Measurements from ENCODE around the gene NUP54. TPM values are rescaled to one million over a fixed set of nuclear protein-coding genes. Genes with fewer than 3 reads are reported as not detected.

NUP54 gene
- total and polyA plus RNA-seq, 9 of the 15 experiments (the other 6 are each of a cell fraction or from before 2014, with no cell fraction given), result 29.6 to 115 (median 67.7) TPM

GRCh38 chr4:76095568-76095967, 52.6 kb downstream of the NUP54 start:
- CTCF ChIA-PET (ENCODE audit: low intra/inter-chr PET ratio), result no interaction called here
- H3K27ac ChIP-seq (ENCODE audit: extremely low read depth, low read depth, low read length), result no peak overlapping the region
- H3K4me3 ChIP-seq, result no peak overlapping the region
- POLR2A ChIA-PET, result interaction anchor here (0.5 to 0.6 kb wide), 2 partner anchors 33 to 89 kb away, joined by 3 read pairs; no protein-coding TSS in a partner anchor
- no peak overlapping the region for H2AFZ ChIP-seq (ENCODE audit: low read depth, low read length)
- no peaks in the 10 kb centered on the region for H3K36me3 ChIP-seq (ENCODE audit: control insufficient read depth, insufficient read depth, low read length)
- H3K4me2 ChIP-seq (ENCODE audit: insufficient read depth, low read length), result no peak overlapping the region
- H3K27me3 ChIP-seq (ENCODE audit: control insufficient read depth in 2 of 2, insufficient read depth in 2 of 2, low read length in 2 of 2), result no peaks in the 10 kb centered on the region
- ATAC-seq (no peak), FAIRE-seq (no peak), DNase-seq (ENCODE audit: extremely low read depth in 1 of 4, low spot score in 3 of 4) (no peak)
- TF ChIP-seq TAF9B (IDR thresholded peaks at IDR 0.05; ENCODE audit: partially characterized antibody), result no peak
- no peak for TF ChIP-seq GTF2E2 (tag; IDR thresholded peaks at IDR 0.05)
- BruUV-seq (replicated peaks), result no TSS peak
- no peaks in the 10 kb centered on the region for H3K79me2 ChIP-seq (ENCODE audit: control insufficient read depth, insufficient read depth, low read length)
- H3K9me3 ChIP-seq (replicated peaks; ENCODE audit: control insufficient read depth, insufficient read depth, low read depth, low read length), result no peaks in the 10 kb centered on the region
- intact Hi-C loops (cut with micrococcal nuclease), result no loop called here
- H4K20me1 ChIP-seq (replicated peaks; ENCODE audit: control insufficient read depth, insufficient read depth, low read length), result no peaks in the 10 kb centered on the region
- in situ Hi-C loops (cut with MboI), result no loop called here
- peaks cover 0 to 6% of the 10 kb centered on the region in 2 experiments; a peak in 3 of 5 replicates for H3K4me1 ChIP-seq (replicated peaks in 1 of 2; ENCODE audit: control insufficient read depth in 2 of 2, insufficient read depth in 2 of 2, low read length in 2 of 2)
- H3K9me1 ChIP-seq (ENCODE audit: control insufficient read depth, insufficient read depth, low read length), result no peaks in the 10 kb centered on the region
- H3K9ac ChIP-seq (ENCODE audit: insufficient read depth in 1 of 2, low read depth in 2 of 2, low read length in 2 of 2), result no peak overlapping the region

DNA sequence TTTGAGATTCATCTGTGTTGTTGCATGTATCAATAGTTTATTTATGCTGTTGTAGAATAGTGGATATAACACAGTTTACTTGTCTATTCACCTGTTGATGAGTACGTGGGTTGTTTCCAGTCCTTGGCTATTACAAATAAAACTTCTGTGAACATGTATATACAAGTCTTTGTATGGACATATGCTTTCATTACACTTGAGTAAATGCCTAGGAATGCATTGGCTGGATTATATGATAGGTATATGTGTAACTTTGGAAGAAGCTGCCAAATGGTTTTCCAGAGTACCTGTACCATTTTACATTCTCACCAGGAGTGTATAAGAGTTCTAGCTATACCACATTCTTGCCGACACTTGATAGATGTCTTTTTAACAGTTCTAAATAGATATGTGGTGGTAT, 57.1 kb downstream of the NUP54 start:
- DNase-seq (ENCODE audit: extremely low read depth in 1 of 4, low spot score in 3 of 4) (no peak), ATAC-seq (no peak), FAIRE-seq (no peak)
- no peaks in the 10 kb centered on the region for H3K9me1 ChIP-seq (ENCODE audit: control insufficient read depth, insufficient read depth, low read length)
- H4K20me1 ChIP-seq (replicated peaks; ENCODE audit: control insufficient read depth, insufficient read depth, low read length), result no peaks in the 10 kb centered on the region
- 84% methylated on average over 2 of the region's 2 CpGs for WGBS (ENCODE audit: insufficient coverage, low coverage, missing lambda C conversion rate)
- no peak overlapping the region for H3K4me2 ChIP-seq (ENCODE audit: insufficient read depth, low read length)
- ChIA-PET POLR2A (interaction anchor here (0.6 kb wide), 1 partner anchor 12 kb away, joined by 3 read pairs; no protein-coding TSS in a partner anchor), CTCF (ENCODE audit: low intra/inter-chr PET ratio) (no interaction called here)
- intact Hi-C loops (cut with micrococcal nuclease), result no loop called here
- H3K79me2 ChIP-seq (ENCODE audit: control insufficient read depth, insufficient read depth, low read length), result no peaks in the 10 kb centered on the region
- TF ChIP-seq SRSF7 (optimal IDR thresholded peaks at IDR 0.05; ENCODE audit: low read depth, low read length), result no peak
- TF ChIP-seq, protein P1, sequence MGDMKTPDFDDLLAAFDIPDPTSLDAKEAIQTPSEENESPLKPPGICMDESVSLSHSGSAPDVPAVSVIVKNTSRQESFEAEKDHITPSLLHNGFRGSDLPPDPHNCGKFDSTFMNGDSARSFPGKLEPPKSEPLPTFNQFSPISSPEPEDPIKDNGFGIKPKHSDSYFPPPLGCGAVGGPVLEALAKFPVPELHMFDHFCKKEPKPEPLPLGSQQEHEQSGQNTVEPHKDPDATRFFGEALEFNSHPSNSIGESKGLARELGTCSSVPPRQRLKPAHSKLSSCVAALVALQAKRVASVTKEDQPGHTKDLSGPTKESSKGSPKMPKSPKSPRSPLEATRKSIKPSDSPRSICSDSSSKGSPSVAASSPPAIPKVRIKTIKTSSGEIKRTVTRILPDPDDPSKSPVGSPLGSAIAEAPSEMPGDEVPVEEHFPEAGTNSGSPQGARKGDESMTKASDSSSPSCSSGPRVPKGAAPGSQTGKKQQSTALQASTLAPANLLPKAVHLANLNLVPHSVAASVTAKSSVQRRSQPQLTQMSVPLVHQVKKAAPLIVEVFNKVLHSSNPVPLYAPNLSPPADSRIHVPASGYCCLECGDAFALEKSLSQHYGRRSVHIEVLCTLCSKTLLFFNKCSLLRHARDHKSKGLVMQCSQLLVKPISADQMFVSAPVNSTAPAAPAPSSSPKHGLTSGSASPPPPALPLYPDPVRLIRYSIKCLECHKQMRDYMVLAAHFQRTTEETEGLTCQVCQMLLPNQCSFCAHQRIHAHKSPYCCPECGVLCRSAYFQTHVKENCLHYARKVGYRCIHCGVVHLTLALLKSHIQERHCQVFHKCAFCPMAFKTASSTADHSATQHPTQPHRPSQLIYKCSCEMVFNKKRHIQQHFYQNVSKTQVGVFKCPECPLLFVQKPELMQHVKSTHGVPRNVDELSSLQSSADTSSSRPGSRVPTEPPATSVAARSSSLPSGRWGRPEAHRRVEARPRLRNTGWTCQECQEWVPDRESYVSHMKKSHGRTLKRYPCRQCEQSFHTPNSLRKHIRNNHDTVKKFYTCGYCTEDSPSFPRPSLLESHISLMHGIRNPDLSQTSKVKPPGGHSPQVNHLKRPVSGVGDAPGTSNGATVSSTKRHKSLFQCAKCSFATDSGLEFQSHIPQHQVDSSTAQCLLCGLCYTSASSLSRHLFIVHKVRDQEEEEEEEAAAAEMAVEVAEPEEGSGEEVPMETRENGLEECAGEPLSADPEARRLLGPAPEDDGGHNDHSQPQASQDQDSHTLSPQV (IDR thresholded peaks at IDR 0.05), result no peak
- no peak for TF ChIP-seq PRPF4 (IDR thresholded peaks at IDR 0.05; ENCODE audit: insufficient read depth, low read depth, low read length, poor library complexity, severe bottlenecking)
- TF ChIP-seq ZNF41 (CRISPR knock-in tag; conservative IDR thresholded peaks at IDR 0.05), result no peak
- no peak for TF ChIP-seq C11orf30 (IDR thresholded peaks at IDR 0.05; ENCODE audit: low read depth)
- TF ChIP-seq NFIC (IDR thresholded peaks at IDR 0.05), result no peak
- no peak for TF ChIP-seq ZNF696 (CRISPR knock-in tag; conservative IDR thresholded peaks at IDR 0.05)
- TF ChIP-seq MECOM (CRISPR knock-in tag; IDR thresholded peaks at IDR 0.05), result no peak
- BruUV-seq (replicated peaks), result no TSS peak
- no peak overlapping the region for H3K9ac ChIP-seq (ENCODE audit: insufficient read depth in 1 of 2, low read depth in 2 of 2, low read length in 2 of 2)
- no peak overlapping the region for H3K4me3 ChIP-seq
- no peak overlapping the region for H3K27ac ChIP-seq (ENCODE audit: extremely low read depth, low read depth, low read length)
- no peaks in the 10 kb centered on the region for H3K9me3 ChIP-seq (replicated peaks; ENCODE audit: control insufficient read depth, insufficient read depth, low read depth, low read length)
- no peak overlapping the region for H2AFZ ChIP-seq (ENCODE audit: low read depth, low read length)
- peaks cover 0 to 15% of the 10 kb centered on the region in 2 experiments; a peak in 4 of 5 replicates for H3K4me1 ChIP-seq (replicated peaks in 1 of 2; ENCODE audit: control insufficient read depth in 2 of 2, insufficient read depth in 2 of 2, low read length in 2 of 2)
- no peaks in the 10 kb centered on the region for H3K27me3 ChIP-seq (ENCODE audit: control insufficient read depth in 2 of 2, insufficient read depth in 2 of 2, low read length in 2 of 2)
- H3K36me3 ChIP-seq (ENCODE audit: control insufficient read depth, insufficient read depth, low read length), result no peaks in the 10 kb centered on the region
- in situ Hi-C loops (cut with MboI), result no loop called here

All from K562 (cell line).